T1000 (cell line): Measurements from ENCODE around the gene EPDR1.
"Not testable (repeated sequence)": the region's sequence is repeated elsewhere in the genome, so short reads cannot be mapped to it uniquely, and the experiment has no call there.

Experiments
- DNase-seq: peaks from one replicate; lab custom pipeline; 2025; ENCODE audit warnings: mixed read lengths; lab: John Stamatoyannopoulos, UW

EPDR1 gene

DNA sequence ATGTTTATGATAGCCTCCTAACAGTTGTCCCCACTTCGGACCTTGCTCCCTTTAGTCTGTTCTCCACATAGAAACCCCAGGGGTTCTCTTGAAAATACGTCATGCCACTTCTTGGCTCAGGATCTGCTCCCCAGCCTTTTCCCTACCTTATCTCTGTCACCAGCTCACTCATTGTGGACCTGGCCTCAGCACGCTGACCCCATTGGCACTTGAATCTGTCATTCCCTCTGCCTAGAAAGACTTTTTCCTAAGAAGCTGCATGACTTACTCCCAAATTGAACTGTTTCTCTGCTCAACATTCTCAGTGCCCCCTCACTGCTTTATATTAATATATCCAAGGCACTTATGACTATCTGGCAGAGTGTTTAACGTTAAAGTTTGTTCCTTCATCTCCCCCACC lies 8.4 kb downstream of the EPDR1 start:
- no peak for DNase-seq

DNA sequence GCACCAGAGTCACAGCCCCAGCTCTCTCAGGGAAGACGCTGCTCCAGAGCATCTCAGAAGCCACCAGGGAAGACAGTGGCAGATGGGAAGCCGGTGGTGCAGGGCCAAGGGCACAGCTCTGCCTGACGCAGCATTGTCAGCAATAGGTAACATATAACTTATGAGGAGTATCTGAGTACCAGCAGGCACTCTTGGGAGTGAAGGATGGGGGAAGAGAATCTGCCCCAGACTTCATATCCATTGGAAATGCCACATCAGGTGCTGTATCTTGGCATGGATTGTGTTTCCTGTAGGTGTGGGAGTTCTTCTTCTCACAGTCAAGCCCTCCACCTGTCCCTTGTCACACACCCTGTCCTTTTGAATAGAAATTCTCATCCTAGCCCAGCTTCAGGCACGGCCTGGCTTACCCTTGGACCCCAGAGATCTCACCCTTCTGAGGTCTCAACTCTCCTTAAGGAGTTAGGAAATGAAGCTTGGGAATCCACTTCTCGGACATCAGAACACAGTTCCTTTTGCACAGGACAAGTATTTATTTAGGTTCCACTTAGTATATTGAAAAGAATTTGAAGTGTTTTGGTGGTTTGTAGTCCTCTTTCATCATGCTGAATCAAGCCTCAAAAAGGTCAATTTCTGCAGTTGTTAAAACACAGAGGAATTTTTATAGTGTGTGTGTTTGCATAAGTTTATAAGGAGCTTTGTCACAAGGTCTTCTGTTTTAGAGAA lies 9.9 kb downstream of the EPDR1 start:
- no peak for DNase-seq

DNA sequence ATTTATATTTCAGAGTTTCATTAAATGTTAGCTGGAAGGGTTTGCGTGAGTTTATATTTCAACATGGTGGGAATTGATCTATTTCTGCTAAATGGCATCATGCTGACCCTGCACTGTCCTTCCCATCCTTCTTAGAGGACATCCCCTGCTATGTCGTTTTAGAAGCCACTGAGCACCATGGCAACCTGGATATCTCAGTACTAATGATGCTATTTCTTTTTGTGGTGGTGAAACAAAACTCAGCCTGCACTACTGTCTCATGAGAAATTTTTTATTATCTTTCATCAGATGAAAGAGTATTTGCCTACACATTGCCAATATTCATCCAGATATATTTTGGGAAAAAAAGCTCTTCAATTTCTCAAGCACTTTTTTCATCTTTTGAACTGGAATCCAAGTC lies 12.1 kb downstream of the EPDR1 start:
- DNase-seq, result no peak

DNA sequence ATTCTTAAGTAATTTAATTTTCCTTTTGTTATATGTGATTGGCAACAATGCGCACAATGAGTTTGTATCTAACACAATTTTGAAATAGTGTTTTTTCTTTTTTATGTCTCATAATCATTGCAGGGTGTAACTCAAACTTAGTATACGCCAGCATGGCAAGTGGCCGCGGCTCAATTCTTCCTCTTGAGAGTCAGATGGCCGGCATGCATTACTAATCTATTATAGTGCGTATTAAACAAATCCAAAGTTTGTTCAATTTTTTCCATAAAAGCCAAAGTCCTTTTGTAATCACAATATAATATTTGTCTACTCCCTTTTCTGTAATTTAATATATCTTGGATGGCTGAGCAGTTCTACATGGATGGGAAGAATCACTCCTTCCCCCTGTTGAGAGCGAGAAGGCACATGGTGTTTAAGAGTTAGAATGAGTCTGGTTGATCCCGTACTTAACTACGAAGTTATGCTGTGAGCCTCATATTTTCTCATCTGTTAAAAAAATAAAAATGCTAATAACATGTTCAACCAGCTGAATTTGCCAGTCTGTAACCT lies 12.7 kb downstream of the EPDR1 start:
- DNase-seq, result no peak

DNA sequence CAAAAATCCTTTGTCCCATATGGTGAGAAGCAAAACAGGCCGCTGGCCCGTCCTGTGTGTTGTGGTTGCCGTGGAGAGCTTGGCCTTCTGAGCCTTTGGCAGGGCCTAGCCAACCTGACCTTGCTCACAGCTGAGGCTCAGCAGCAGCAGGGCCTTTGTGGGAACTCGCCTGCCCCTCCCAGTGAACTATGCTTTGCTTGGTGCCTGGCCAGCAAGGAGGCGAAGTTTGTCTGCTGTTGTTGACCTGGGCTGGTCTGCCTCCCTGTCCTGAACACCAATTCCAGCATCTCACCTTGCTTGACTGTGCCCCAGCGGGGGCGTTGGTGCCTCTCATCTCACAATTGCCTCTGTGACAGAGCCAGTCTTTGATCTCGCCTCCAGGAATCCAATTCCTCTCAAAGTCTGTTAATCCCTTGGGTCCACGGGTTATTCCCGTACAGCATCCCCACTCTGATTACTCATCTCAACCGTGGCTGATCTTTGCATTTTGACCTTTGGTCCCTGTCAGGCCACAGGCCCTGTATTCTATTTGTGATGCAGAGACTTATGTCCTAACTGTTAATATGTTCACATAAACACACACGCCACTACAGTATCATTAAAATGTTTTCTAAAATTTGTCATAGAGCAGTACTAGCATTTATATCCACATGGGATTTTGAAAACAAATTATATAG lies 22.6 kb downstream of the EPDR1 start:
- DNase-seq, result no peak

DNA sequence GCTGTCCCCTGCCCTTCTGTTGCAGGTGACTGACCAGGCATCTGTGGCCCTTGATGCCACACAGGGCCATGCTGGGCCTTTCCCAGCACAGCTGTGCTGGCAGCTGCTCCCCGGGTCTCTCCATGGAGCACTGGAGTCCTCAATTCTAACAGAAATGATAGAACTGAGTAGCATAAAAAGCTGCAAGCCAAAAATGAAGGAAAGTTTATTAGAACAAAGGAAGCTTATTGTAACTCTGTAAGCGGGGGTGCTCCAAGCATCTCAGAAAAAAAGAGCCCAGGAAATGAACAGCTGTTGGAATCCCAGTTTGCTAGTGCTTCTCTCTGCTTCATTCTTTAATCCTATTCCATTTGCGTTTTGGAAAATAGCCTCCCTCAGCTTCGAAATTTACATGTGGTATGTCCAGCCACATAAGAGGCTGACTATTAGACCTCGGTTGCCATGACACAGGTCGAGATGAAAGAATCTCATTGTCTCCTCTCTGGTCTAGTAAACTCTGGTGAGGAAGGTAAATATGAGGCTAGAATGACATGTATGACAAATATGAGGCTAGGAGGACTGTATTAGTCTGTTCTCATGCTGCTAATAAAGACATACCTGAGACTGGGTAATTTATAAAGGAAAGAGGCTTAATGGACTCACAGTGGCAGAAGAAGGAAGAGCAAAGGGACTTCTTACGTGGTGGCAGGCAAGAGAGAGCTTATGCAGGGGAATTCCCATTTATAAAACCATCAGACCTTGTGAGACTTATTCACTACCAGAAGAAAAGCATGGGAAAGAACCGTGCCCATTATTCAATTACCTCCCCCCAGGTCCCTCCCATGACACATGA lies 23.7 kb downstream of the EPDR1 start:
- no peak for DNase-seq

DNA sequence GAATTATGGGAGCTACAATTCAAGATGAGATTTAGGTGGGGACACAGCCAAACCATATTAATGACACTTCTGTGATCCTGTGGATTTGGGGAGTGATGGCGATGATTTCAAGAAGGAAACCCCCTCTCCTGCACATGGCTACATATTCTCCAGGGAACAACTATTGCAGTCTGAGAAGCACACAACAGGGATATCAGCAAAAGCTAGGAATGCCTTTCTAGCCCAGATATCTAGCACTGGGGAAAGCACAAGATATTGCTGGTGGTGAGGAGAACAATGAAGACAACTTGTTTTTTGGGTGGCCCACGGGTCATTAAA lies 24.3 kb downstream of the EPDR1 start:
- no peak for DNase-seq

DNA sequence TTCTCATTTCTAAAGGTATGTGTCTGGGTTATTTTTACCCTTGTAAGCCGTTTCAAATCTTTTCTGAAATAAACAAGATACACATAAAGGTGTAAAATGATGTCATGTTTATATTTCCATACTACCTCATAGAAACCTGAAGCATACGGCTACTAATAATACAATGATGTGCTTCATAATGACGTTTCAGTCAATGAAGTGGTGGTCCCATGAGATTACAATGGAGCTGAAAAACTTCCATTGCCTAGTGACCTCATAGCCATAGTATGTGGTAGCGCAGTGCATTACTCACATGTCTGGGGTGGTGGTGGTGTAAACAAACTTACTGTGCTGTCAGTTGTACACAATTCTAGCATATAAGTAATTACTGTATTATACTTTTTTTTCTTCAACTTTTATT lies 24.9 kb downstream of the EPDR1 start:
- no peak for DNase-seq

DNA sequence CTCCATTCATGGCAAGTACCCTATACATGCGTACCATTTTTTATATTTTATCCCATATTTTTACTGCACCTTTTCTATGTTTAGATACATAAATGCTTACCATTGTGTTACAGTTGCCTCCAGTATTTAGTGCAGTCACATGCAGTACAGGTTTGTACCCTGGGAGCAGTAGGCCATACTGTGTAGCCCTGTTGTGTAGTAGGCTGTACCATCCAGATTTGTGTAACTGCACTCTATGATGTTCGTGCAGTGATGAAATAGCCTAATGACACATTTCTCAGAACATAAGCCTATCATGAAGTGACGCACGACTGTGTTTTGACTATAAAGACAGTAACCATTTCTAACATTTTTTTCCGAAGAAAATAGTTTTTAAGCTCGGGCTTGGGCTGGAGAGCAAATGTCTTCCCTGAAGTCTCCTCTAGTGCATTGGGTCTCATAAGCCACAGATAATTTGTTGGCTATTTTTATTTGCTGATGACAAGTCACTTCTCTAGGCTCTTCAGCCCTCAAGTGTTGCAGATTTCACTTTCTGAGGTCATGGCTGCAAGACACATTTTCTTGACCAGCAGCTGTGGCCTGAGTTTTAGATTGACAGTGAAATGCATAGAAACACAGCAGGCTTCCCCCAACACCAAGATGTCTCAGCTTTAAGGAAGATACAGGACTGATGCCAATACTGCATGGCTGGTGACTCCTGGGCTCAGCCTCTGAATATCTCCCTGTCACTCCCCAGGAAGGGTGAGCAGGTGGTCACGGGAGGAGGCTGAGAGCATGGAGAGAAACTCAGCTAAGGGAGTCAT lies 26.9 kb downstream of the EPDR1 start:
- no peak for DNase-seq

DNA sequence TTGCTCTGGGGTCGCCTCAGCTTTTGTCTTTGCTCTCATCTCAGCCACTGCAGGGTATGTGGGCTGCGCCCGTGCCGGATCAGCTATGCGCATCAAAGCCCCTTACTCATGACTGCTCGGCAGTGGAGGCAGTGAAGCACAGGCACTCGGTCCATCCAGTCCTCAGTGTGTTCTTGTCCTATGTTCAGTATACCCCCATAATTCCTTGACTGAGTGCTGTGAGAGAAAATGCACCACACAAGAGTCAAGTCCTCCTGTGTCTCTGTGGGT lies 27.4 kb downstream of the EPDR1 start:
- DNase-seq, result no peak

DNA sequence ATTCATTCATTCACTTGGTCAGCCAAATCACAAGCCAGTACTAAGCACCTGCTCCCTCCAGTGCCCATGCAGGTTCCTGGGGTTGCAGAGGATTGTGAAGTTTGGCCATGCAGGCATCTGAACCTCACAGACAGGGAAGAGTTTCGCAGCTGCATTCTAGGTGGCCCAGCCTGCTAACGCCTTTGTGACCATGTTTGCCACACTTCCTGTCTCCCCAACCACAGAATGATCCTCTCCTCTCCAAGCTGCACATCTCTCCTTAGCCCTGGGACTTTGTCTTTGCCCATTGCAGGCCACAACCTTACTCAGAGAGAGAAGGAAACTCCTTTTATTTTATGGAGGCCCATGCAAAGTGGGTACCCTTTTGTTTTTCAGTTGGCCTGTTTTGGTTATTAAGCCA lies 31.8 kb downstream of the EPDR1 start:
- DNase-seq, result no peak

DNA sequence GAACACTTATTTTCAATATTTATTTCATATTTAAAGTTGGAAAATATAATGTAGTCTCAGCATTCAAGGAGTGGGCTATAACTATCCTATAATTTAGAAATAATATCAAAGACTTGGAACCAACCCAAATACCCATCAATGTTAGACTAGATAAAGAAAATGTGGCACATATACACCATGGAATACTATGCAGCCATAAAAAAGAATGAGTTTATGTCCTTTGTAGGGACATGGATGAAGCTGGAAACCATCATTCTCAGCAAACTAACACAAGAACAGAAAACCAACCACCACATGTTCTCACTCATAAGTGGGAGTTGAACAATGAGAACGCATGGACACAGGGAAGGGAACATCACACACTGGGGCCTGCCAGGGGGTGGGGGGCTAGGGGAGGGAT lies 33.8 kb downstream of the EPDR1 start:
- not testable (repeated sequence) for DNase-seq

DNA sequence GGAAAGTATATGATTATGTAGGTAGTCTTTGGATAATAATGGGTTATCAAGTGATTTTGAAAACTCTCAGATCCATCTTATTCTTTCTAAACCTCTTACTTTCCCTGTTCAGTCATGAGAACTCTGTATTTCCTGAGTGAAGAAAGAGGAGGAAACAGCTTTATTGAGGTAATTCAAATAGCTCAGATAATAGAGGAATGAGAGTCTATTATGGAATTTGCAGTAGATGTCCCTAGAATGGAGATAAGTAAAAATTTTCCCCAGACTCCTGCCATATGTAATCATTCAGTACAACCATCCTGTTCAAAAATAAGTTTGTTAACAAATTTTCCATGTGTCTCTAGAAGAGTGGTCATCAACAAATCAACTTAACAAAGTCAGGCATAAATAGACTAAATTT lies 36.4 kb downstream of the EPDR1 start:
- no peak for DNase-seq

DNA sequence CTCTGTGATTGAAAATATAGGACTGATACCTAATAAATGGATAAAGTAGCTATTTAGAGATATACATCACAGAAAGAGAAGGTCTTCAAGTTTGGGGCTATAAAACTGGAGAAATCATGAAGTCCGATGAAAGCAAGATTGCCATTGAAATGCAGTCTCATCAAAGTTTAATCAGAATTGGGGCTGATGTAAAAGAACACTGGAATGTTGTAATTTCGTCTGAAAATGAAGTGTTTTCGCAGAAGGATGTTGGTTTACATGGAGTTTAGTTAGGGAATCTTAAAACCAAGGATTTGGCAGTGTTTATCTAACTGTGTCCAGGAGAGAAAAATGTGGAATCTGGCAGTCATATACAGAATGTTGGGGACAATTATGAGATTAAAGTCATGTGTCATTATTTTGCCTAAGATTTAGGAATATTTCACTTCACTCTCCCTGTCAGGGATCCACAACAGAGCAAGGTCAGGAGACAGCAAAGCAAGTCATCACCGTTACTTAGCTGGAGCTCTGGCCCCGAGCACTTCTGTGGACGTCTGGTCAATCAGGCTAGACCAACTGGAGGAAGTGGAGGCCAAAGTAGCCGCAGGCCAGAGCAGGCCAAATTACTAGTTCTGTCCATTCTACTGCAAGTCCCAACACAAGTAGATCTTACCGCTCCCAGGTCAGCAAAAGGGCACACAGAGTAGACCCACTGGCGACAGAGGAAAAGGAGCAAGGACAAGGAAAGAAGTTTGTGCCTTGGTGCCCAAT lies 37.0 kb downstream of the EPDR1 start:
- no peak for DNase-seq

DNA sequence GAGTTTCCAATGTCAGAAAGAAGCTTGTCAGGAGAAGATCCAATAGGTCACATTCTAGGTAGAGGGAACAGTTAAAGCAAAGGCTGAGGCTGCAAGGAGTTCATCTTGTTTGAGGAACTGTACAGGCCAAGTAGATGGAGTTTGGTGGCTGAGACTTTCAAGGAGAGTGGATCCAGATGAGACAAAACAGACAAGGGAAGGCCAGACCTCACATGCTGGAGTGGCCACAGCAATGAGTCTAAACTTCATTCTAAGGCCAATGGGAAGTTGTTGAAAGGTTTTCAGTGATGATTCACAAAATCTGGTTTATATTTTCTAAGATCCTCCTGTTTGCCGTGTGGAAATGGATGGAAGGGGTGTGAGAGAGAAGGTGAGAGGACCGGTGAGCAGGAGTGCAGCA lies 40.0 kb downstream of the EPDR1 start:
- no peak for DNase-seq

DNA sequence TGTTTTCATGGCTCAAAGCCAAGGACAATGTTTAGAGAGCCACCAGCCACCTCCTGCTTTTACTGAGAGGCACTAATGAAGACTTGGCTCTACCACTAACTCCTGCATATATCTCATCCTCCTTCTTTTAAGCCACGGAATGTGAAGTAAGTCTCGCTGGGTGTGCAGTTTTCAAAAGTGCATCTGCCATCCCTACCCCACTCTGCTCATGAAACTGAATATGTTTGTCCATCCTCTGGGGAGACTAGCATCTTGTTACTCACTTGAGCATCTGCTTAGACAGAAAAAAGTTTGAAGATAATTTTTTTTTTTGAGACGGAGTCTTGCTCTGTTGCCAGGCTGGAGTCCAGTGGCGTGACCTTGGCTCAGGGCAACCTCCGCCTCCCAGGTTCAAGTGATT lies 40.8 kb downstream of the EPDR1 start:
- DNase-seq, result no peak

DNA sequence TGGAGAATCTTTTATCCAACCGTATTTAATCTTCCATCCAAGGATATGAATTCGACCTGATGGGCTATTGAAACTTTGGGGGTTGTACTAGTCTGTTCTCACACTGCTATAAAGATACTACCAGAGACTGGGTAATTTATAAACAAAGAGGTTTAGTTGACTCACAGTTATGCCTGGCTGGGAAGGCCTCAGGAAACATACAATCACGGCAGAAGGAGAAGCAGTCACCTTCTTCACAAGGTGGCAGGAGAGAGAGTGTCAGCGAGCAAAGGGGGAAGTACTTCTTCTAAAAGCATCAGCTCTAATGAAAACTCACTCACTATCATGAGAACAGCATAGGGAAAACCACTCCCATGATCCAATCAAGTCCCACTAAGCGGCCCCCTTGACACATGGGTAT lies 43.8 kb downstream of the EPDR1 start:
- no peak for DNase-seq

DNA sequence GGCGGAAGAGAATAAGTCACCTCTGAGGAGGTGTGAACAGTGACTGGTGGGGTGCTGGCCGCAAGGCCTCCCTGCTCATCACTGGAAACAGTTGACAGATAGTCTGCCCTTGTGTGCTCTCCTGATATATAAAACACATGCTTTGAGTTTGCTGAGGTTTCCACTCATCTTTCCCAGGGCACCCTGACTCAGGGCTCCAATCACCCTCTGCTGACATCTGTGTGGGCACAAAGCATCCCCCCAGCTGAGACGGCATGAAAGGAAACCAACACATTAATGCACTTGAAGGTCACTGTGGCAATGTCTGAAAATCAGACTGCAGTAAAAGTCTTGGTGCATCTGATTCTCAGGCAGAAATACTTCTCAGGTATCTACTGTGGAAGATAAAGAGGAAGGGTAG lies 49.8 kb downstream of the EPDR1 start:
- no peak for DNase-seq

DNA sequence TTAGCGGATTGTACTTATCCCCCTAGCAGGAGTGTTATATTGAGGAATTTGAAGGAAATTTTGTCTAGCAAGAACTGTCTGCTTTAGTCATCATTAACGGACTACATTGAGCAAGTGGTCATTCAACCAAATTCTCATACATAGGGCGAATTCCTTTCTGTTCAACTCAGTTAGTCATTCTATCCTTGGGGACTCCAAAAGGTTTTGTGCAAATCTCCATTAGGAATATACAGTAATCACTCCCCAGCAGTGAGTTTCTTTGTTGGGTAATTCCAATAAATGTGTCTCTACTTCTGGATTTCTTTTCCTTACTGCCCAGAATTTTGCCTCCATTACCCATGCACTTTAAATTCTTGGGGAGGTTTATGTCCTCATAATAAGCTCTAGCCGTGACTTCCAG lies 51.1 kb downstream of the EPDR1 start:
- no peak for DNase-seq

DNA sequence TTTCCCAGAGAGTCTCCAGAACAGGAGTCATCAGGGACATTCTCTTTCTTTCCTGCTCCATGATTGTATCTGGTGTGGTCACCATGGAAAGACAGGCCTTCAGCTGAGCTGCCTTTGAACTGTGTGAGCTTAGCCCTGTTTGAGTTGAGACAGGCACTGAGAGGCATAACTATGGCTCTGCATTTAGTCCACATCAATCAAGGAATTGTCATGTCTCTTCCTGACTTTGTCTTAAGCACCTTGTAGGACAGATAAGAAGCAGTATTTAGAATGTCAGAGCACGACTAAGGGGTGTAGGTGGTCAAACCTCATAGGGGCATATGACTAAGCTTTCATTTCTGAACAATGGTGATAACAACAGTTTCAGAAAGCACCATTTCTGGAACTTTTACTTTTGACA lies 53.5 kb downstream of the EPDR1 start:
- DNase-seq, result no peak

DNA sequence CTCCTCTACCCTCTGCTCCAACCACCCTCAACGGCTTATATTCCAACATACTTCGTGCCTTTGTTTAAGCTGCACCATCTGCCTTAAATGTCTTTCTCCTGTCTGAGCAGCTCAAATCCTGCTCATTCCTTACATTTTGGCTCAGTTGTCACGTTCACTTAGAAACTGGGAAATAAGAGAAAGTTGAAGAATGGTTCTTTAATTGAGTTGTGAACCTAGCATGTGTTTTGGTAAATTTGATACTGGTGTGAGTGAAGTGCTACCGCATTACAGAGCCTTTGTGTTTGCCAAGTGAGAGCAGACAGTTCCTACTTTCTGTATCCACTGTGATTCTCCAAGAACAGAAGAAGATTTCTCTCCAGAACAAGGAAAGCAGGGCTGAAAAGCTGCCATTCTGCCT lies 54.3 kb downstream of the EPDR1 start:
- no peak for DNase-seq

DNA sequence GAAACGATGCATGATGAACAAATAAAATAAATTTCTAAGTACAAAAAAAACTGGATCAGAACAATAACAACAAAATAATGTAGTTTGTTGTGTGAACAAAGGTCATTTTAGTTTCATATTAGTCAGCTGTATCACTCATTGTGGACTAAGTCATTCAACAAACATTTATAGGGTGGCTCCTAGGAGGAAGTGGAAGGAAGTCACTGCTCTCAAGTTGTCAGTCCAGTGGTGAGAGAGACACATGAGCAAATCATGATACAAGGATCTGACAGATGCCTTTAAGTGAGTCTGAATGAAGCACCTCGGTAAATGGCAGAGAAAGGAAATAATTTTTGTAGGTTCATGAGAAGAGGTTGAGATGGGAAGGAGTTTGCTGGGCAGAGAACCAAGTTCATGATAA lies 56.8 kb downstream of the EPDR1 start:
- no peak for DNase-seq
